WTC11 (cell line): ENCODE measurements around the gene NARS2. TPM values are rescaled to one million over a fixed set of nuclear protein-coding genes. Genes with fewer than 3 reads are reported as not detected.

ENCODE experiments used
- ATAC-seq: fragments of 200-7000 bp; cut with Tn5 transposase; 2 replicates; pipeline ENCODE4 v1.10.0; 2021; ENCODE audit warnings: mild to moderate bottlenecking, moderate library complexity
- CTCF ChIA-PET: fragments of 300-600 bp; sonication (Branson Sonifier 250); formaldehyde crosslinking; loops from one replicate; lab custom pipeline; 2021; ENCODE audit warnings: antibody characterized with exemption; lab: Charles Lee
- POLR2A ChIA-PET: fragments of 350-600 bp; sonication (Branson Sonifier 250); formaldehyde crosslinking; loops from one replicate; lab custom pipeline; 2021; ENCODE audit warnings: antibody characterized with exemption; lab: Charles Lee
- DNase-seq: peaks from one replicate; pipeline ENCODE4 v3.0.0; 2021; ENCODE audit warnings: low spot score
- H3K27ac Mint-ChIP-seq: 2 replicates; pipeline ENCODE4 v1.8.0; 2021; ENCODE audit warnings: mixed read lengths
- H3K27me3 Mint-ChIP-seq: 2 replicates; pipeline ENCODE4 v1.8.0; 2021; ENCODE audit warnings: low read depth, mild to moderate bottlenecking, moderate library complexity, mixed read lengths
- H3K36me3 Mint-ChIP-seq: 2 replicates; pipeline ENCODE4 v1.8.0; 2021; ENCODE audit warnings: mixed read lengths
- H3K4me1 Mint-ChIP-seq: 2 replicates; pipeline ENCODE4 v1.8.0; 2022; ENCODE audit warnings: mixed read lengths
- H3K4me3 Mint-ChIP-seq: 2 replicates; pipeline ENCODE4 v1.8.0; 2021; ENCODE audit warnings: mild to moderate bottlenecking, moderate library complexity, mixed read lengths
- H3K9me3 Mint-ChIP-seq: 2 replicates; pipeline ENCODE4 v1.8.0; 2021; ENCODE audit warnings: mixed read lengths
- ETV6 ChIP-seq: sonication (generic); formaldehyde crosslinking; IDR thresholded peaks from 2 replicates; pipeline ENCODE4 v1.8.1; 2022; ENCODE audit warnings: mild to moderate bottlenecking, missing genetic modification reagents
- FOXJ3 ChIP-seq: sonication (generic); formaldehyde crosslinking; IDR thresholded peaks from 2 replicates; pipeline ENCODE4 v1.9.0; 2021; ENCODE audit warnings: missing genetic modification reagents, mild to moderate bottlenecking, borderline replicate concordance
- FOXK1 ChIP-seq: sonication (generic); formaldehyde crosslinking; IDR thresholded peaks from 2 replicates; pipeline ENCODE4 v1.8.0; 2022; ENCODE audit warnings: mild to moderate bottlenecking, moderate library complexity, missing genetic modification reagents
- MYBL2 ChIP-seq: sonication (generic); formaldehyde crosslinking; IDR thresholded peaks from 2 replicates; pipeline ENCODE4 v1.8.1; 2023; ENCODE audit warnings: mild to moderate bottlenecking, moderate library complexity, missing genetic modification reagents
- NFATC4 ChIP-seq: fragments of 250-450 bp; sonication (Bioruptor Pico); IDR thresholded peaks from 2 replicates; pipeline ENCODE4 v1.9.0; 2021; ENCODE audit warnings: mild to moderate bottlenecking
- OVOL2 ChIP-seq: fragments of 250-450 bp; sonication (Bioruptor Pico); IDR thresholded peaks from 2 replicates; pipeline ENCODE4 v1.9.0; 2021; ENCODE audit warnings: mild to moderate bottlenecking, borderline replicate concordance
- RORB ChIP-seq: fragments of 250-450 bp; sonication (Bioruptor Pico); IDR thresholded peaks from 2 replicates; pipeline ENCODE4 v1.9.0; 2021; ENCODE audit warnings: mild to moderate bottlenecking
- SOX15 ChIP-seq: fragments of 250-450 bp; sonication (Bioruptor Pico); IDR thresholded peaks from 2 replicates; pipeline ENCODE4 v1.9.0; 2021; ENCODE audit warnings: mild to moderate bottlenecking
- SP1 ChIP-seq: sonication (generic); formaldehyde crosslinking; conservative IDR thresholded peaks from 2 replicates; pipeline ENCODE4 v1.8.1; 2022; ENCODE audit warnings: missing genetic modification reagents
- ZNF121 ChIP-seq: sonication (generic); formaldehyde crosslinking; IDR thresholded peaks from 2 replicates; pipeline ENCODE4 v1.8.0; 2023; ENCODE audit warnings: missing genetic modification reagents
- ZNF396 ChIP-seq: fragments of 250-450 bp; sonication (Bioruptor Pico); IDR thresholded peaks from 2 replicates; pipeline ENCODE4 v1.8.0; 2021; ENCODE audit warnings: mild to moderate bottlenecking, moderate library complexity, borderline replicate concordance
- total RNA-seq: library from RNA; stranded (reverse); gene quantifications from 3 replicates; pipeline ENCODE4 v1.2.3, GENCODE V29; 2021
- TF ChIP-seq, protein P1 (sequence below): sonication (generic); formaldehyde crosslinking; conservative IDR thresholded peaks from 2 replicates; pipeline ENCODE4 v1.8.1; 2023; ENCODE audit warnings: mild to moderate bottlenecking, low read depth, missing genetic modification reagents, moderate library complexity
- TF ChIP-seq, protein P2 (sequence below): sonication (generic); formaldehyde crosslinking; IDR thresholded peaks from 2 replicates; pipeline ENCODE4 v1.8.1; 2023; ENCODE audit warnings: mild to moderate bottlenecking, missing genetic modification reagents
- TF ChIP-seq, protein P3 (sequence below): sonication (generic); formaldehyde crosslinking; IDR thresholded peaks from 2 replicates; pipeline ENCODE4 v1.8.0; 2022; ENCODE audit warnings: missing genetic modification reagents
- TF ChIP-seq, protein P4 (sequence below): sonication (generic); formaldehyde crosslinking; conservative IDR thresholded peaks from 2 replicates; pipeline ENCODE4 v1.8.1; 2022; ENCODE audit warnings: mild to moderate bottlenecking, missing genetic modification reagents
- TF ChIP-seq, protein P5 (sequence below): fragments of 250-450 bp; sonication (Bioruptor Pico); IDR thresholded peaks from 2 replicates; pipeline ENCODE4 v1.9.0; 2021; ENCODE audit warnings: mild to moderate bottlenecking
- TF ChIP-seq, protein P6 (sequence below): sonication (generic); formaldehyde crosslinking; IDR thresholded peaks from 2 replicates; pipeline ENCODE4 v1.8.1; 2022; ENCODE audit warnings: mild to moderate bottlenecking, moderate library complexity, missing genetic modification reagents

NARS2 gene
- total RNA-seq, 1 experiment from 2014 or later, result 36.4 TPM

DNA sequence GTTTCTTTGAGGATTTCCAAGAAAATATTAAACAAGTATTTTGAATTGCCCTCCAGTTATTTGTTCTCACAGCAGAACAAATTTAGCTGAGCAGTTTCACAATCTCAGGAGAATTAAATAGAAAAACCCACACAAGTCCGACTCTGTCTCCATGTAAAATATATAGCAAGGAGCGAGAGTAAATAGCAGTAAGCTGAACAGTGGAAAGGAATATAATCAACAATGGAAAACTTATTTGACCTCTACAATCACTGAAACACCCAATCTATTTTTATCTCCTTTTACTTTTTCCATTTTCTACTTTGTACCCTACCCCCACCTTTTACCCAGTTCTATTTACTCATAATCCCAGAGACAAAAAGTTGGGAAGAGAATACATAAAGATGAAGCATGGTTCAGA, 34.4 kb downstream of the NARS2 start (continued):
- TF ChIP-seq, protein P1, sequence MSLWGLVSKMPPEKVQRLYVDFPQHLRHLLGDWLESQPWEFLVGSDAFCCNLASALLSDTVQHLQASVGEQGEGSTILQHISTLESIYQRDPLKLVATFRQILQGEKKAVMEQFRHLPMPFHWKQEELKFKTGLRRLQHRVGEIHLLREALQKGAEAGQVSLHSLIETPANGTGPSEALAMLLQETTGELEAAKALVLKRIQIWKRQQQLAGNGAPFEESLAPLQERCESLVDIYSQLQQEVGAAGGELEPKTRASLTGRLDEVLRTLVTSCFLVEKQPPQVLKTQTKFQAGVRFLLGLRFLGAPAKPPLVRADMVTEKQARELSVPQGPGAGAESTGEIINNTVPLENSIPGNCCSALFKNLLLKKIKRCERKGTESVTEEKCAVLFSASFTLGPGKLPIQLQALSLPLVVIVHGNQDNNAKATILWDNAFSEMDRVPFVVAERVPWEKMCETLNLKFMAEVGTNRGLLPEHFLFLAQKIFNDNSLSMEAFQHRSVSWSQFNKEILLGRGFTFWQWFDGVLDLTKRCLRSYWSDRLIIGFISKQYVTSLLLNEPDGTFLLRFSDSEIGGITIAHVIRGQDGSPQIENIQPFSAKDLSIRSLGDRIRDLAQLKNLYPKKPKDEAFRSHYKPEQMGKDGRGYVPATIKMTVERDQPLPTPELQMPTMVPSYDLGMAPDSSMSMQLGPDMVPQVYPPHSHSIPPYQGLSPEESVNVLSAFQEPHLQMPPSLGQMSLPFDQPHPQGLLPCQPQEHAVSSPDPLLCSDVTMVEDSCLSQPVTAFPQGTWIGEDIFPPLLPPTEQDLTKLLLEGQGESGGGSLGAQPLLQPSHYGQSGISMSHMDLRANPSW, result no peak

DNA sequence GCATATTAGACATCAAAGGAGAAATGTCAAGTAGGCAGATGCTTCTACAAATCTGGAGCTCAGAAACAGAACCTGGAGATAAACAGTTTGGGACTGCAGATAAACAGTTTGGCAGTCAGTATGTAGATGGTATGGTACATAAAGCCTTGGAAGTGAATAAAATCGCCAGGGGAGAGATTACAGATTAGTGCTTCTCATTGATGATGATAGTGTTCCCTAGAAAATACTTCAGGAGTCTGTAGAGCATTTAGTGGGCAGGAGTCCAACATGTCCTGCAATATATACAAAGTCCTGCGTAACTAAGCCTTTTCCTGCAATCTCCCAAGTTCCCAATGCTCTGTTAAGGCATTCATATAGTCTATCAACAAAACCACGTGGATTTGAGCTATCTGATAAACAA, 35.2 kb downstream of the NARS2 start:
- H3K27me3 Mint-ChIP-seq, result no peaks in the 10 kb centered on the region
- H3K4me3 Mint-ChIP-seq, result no peak overlapping the region
- no peak for ATAC-seq
- TF ChIP-seq ZNF396 (CRISPR knock-in tag), result no peak
- no peak for TF ChIP-seq NFATC4
- TF ChIP-seq, protein P1, result no peak
- TF ChIP-seq, protein P2, sequence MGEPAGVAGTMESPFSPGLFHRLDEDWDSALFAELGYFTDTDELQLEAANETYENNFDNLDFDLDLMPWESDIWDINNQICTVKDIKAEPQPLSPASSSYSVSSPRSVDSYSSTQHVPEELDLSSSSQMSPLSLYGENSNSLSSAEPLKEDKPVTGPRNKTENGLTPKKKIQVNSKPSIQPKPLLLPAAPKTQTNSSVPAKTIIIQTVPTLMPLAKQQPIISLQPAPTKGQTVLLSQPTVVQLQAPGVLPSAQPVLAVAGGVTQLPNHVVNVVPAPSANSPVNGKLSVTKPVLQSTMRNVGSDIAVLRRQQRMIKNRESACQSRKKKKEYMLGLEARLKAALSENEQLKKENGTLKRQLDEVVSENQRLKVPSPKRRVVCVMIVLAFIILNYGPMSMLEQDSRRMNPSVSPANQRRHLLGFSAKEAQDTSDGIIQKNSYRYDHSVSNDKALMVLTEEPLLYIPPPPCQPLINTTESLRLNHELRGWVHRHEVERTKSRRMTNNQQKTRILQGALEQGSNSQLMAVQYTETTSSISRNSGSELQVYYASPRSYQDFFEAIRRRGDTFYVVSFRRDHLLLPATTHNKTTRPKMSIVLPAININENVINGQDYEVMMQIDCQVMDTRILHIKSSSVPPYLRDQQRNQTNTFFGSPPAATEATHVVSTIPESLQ (CRISPR knock-in tag), result no peak
- TF ChIP-seq SP1, result no peak
- TF ChIP-seq MYBL2 (CRISPR knock-in tag), result no peak
- no peak for TF ChIP-seq OVOL2
- TF ChIP-seq ZNF121 (CRISPR knock-in tag), result no peak
- TF ChIP-seq, protein P3, sequence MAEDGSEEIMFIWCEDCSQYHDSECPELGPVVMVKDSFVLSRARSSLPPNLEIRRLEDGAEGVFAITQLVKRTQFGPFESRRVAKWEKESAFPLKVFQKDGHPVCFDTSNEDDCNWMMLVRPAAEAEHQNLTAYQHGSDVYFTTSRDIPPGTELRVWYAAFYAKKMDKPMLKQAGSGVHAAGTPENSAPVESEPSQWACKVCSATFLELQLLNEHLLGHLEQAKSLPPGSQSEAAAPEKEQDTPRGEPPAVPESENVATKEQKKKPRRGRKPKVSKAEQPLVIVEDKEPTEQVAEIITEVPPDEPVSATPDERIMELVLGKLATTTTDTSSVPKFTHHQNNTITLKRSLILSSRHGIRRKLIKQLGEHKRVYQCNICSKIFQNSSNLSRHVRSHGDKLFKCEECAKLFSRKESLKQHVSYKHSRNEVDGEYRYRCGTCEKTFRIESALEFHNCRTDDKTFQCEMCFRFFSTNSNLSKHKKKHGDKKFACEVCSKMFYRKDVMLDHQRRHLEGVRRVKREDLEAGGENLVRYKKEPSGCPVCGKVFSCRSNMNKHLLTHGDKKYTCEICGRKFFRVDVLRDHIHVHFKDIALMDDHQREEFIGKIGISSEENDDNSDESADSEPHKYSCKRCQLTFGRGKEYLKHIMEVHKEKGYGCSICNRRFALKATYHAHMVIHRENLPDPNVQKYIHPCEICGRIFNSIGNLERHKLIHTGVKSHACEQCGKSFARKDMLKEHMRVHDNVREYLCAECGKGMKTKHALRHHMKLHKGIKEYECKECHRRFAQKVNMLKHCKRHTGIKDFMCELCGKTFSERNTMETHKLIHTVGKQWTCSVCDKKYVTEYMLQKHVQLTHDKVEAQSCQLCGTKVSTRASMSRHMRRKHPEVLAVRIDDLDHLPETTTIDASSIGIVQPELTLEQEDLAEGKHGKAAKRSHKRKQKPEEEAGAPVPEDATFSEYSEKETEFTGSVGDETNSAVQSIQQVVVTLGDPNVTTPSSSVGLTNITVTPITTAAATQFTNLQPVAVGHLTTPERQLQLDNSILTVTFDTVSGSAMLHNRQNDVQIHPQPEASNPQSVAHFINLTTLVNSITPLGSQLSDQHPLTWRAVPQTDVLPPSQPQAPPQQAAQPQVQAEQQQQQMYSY (CRISPR knock-in tag), result no peak
- TF ChIP-seq FOXJ3 (CRISPR knock-in tag), result no peak
- TF ChIP-seq, protein P4, sequence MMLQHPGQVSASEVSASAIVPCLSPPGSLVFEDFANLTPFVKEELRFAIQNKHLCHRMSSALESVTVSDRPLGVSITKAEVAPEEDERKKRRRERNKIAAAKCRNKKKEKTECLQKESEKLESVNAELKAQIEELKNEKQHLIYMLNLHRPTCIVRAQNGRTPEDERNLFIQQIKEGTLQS (CRISPR knock-in tag), result no peak
- TF ChIP-seq SOX15 (CRISPR knock-in tag), result no peak
- TF ChIP-seq FOXK1 (CRISPR knock-in tag), result no peak
- no peak for TF ChIP-seq ETV6 (CRISPR knock-in tag)
- no peak for TF ChIP-seq RORB (CRISPR knock-in tag)
- TF ChIP-seq, protein P5, sequence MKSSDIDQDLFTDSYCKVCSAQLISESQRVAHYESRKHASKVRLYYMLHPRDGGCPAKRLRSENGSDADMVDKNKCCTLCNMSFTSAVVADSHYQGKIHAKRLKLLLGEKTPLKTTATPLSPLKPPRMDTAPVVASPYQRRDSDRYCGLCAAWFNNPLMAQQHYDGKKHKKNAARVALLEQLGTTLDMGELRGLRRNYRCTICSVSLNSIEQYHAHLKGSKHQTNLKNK (CRISPR knock-in tag), result no peak
- TF ChIP-seq, protein P6, sequence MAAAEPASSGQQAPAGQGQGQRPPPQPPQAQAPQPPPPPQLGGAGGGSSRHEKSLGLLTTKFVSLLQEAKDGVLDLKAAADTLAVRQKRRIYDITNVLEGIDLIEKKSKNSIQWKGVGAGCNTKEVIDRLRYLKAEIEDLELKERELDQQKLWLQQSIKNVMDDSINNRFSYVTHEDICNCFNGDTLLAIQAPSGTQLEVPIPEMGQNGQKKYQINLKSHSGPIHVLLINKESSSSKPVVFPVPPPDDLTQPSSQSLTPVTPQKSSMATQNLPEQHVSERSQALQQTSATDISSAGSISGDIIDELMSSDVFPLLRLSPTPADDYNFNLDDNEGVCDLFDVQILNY (CRISPR knock-in tag), result no peak
- TF ChIP-seq, all 79 proteins: peak for 0
- Mint-ChIP-seq H3K9me3 (peaks cover 10% of the 10 kb centered on the region), H3K4me1 (no peaks in the 10 kb centered on the region), H3K27ac (no peak overlapping the region), H3K36me3 (peaks cover 24% of the 10 kb centered on the region)
- ChIA-PET CTCF (interaction anchor here (0.5 to 3.7 kb wide), 2 partner anchors 25 to 47 kb away, joined by 3 to 12 read pairs; no protein-coding TSS in a partner anchor), POLR2A (no interaction called here)
- no peak for DNase-seq
